Gastrocnemius medialis (tissue), 4 donors: Measurements from ENCODE around the gene ATF7.

Experiments used
- POLR2A ChIP-seq, 2 donors: fragments of 450-650 bp; IDR thresholded peaks; one replicate each; pipeline ENCODE4 v1.6.1; 2017; ENCODE audit warnings: antibody characterized with exemption in 2 of 2, mild to moderate bottlenecking in 2 of 2, moderate library complexity in 2 of 2
- TF ChIP-seq, protein P1 (sequence below), 5 experiments: fragments of 450-650 bp in 3 of 5; fragments of 200-600 bp in 2 of 5; sonication (generic) in 2 of 5; IDR thresholded peaks in 4 of 5; conservative IDR thresholded peaks in 1 of 5; 1 replicate in 4 of 5; 2 replicates in 1 of 5; pipeline ENCODE4 v1.5.1; 2016 to 2019; ENCODE audit warnings: antibody characterized with exemption in 5 of 5, mild to moderate bottlenecking in 3 of 5, moderate library complexity in 3 of 5

GRCh38 chr12:53579545-53579955 is 46.6 kb downstream of the ATF7 start:
- TF ChIP-seq, protein P1, sequence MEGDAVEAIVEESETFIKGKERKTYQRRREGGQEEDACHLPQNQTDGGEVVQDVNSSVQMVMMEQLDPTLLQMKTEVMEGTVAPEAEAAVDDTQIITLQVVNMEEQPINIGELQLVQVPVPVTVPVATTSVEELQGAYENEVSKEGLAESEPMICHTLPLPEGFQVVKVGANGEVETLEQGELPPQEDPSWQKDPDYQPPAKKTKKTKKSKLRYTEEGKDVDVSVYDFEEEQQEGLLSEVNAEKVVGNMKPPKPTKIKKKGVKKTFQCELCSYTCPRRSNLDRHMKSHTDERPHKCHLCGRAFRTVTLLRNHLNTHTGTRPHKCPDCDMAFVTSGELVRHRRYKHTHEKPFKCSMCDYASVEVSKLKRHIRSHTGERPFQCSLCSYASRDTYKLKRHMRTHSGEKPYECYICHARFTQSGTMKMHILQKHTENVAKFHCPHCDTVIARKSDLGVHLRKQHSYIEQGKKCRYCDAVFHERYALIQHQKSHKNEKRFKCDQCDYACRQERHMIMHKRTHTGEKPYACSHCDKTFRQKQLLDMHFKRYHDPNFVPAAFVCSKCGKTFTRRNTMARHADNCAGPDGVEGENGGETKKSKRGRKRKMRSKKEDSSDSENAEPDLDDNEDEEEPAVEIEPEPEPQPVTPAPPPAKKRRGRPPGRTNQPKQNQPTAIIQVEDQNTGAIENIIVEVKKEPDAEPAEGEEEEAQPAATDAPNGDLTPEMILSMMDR (IDR thresholded peaks at IDR 0.05 in 4 of 5, conservative IDR thresholded peaks at IDR 0.05 in 1 of 5): no peak
- TF ChIP-seq POLR2A (IDR thresholded peaks at IDR 0.05): no peak
